NCI-H1092 treated with DMSO at 0.1 percent for 48 hours (cell line): ENCODE measurements around the gene GDAP1L1.
"Not testable (repeated sequence)": the region's sequence is repeated elsewhere in the genome, so short reads cannot be mapped to it uniquely, and the experiment has no call there.

Experiments
- DNase-seq: peaks from one replicate; lab custom pipeline; 2025; lab: John Stamatoyannopoulos, UW

Gene GDAP1L1

DNA sequence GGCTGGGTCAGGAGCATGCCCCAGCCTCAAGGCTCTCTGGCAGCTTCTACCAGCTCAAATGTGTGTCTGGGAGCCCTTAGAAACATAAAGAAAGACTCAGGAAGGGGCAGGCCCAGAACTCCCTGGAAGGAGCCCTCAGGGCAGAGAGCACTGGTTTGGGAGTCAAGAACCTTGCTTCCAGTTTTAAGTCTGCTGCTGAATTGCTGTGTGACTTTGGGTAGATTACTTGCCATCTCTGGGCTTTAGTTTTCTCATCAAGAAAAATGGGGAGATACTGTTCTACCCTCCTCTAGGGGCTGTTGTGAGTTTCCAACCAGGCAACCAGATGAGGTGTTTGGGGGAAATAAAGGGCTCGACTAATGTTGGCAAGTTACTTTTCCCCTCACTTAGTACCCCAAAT lies 8.8 kb downstream of the GDAP1L1 start:
- no peak for DNase-seq

DNA sequence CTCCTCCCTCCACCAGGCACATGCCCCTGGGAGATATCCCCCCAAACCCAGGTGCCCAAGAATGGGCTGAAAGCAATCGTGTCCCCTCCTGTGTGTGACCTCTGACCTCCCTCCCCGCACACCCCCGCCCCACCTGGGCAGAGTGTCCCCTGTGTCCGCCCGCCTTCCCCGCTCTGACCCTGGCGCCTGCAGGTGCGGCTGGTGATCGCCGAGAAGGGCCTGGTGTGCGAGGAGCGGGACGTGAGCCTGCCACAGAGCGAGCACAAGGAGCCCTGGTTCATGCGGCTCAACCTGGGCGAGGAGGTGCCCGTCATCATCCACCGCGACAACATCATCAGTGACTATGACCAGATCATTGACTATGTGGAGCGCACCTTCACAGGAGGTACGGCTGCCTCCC lies 9.9 kb downstream of the GDAP1L1 start:
- DNase-seq, result no peak

DNA sequence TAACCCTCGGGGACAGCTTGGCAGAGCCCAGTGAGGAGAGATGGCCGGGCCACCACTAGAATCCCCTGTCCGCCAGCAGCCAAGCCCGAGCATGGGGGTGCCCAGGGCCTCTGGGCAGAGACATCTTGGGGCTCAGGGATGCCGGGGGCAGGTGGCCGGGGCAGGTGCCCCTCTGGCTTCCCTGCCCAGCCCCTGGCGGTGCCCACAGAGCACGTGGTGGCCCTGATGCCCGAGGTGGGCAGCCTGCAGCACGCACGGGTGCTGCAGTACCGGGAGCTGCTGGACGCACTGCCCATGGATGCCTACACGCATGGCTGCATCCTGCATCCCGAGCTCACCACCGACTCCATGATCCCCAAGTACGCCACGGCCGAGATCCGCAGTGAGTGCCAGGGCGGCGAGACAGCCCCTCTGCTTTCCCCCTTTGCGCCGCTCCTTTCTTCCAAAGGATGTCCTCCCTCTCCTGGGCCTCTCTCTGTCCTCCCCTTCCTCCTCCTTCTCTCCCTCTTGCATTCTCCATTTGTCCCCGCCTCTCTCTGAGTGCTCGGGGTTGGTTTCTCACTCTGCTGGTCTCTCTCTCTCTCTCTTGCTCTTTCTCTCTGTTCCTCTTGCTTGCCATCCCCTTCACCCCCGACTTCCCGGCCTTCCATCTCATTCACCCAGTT lies 11.2 kb downstream of the GDAP1L1 start:
- no peak for DNase-seq

DNA sequence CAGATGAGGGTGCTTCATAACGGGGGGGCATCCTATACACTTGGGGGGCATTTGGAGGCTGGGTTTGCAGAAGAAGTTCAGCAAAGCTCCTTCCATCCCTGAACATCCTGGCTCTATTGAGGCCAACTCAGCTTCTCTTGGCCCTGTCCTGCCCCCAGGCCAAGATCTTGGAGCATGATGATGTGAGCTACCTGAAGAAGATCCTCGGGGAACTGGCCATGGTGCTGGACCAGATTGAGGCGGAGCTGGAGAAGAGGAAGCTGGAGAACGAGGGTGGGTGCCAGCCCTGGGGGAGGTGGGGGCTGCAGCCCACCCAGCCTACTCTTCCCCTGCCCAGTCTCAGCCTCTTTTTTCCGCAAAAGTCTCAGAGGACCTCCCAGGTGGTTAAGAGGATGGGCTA lies 17.2 kb downstream of the GDAP1L1 start:
- DNase-seq, result no peak

DNA sequence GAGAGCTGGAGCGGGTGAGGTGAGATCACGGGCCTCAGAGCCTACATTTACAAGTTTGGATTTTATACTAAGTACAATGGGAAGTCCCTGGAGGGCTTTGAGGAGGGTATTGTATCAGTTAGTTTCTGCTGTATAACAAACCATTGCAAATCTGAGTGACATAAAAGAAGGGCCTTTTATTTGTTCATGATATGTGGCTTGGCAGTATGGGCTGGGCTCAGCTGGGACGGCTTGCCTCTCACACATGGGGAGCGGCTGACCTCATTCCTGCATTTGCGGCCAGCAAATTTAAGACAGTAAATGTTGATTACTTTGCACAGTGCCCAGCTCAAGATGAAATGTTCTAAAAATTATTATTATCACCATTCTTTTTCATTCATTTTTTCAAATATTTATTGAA lies 21.7 kb downstream of the GDAP1L1 start:
- no peak for DNase-seq

DNA sequence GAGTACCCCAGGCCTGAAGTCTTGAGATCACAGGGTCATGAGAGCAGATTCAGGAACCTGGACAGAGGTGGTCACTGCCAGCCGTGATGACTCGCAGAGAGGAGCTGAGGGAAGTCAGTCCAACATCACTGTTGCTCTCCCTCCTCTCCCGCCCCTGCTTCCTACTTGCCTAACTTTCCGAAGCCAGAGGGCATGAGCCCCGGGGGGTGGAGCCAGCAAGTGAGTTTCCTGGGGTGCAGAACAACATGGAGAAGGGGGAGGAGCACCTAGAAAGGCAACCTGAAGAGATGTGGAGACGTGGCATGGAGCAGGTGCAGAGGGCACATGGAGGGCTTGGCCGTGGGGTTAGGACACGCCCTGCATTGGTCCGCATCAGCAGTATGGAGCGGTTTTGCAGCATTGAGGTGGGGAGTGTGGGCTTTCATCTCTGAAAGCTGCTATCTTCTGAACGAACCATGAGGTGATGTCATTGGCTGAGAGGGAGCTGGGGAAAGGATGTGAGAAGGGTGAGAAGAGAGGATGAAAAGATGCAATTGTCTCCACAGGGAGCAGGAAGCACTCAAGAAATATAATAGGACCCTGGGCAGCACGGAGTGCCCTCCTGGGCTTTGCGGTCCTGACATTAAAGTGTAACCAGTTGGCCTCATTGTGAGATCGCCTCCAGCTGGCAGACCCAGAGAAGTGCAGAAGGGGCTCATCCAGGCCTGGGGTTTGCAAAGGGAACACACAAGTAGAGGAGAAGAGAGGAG lies 25.0 kb downstream of the GDAP1L1 start:
- DNase-seq, result no peak

DNA sequence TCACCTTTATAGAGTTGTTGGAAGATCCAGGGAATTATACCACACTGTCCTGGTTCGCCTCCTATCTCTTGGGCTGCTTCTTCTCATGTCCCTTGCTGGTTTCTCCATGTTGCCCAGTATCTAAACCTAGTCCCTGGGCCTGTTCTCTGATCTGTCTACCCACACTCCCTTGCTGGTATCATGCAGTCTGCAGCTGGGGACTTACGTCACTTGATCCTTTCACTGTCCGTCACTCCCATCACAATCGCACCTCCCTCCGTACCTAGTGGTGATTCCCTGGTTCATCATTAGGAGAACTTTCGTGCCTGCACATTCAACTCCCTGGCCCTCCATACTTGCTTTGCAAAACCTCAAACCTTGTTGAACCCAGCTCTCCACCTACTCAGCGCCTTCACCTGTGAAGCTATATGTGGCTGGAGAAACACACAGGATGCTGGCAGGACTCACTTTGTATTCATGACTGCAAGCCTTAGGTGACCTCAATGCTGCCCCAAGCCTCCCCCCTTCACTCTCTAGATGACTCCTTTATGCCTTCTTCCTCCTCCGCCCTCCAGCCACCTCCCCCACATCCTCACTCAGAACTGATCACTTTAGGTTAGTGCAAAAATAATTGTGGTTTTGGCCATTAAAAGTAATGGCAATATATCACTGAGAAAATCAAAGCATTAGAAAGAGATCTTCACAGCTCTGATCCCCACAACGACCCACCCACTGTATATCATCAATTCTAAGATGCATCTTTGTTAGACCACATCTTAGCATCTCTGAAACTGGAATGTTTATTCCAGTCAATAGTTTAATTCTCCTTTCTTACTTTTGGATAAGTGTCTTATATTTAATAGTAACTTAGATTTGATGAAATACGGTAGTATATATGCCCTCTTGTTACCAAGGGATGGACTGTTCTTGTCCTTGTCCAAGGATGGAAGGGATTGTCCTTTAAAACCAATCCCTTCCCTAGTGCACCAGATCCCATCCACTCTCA lies 26.4 kb downstream of the GDAP1L1 start:
- DNase-seq, result no peak

DNA sequence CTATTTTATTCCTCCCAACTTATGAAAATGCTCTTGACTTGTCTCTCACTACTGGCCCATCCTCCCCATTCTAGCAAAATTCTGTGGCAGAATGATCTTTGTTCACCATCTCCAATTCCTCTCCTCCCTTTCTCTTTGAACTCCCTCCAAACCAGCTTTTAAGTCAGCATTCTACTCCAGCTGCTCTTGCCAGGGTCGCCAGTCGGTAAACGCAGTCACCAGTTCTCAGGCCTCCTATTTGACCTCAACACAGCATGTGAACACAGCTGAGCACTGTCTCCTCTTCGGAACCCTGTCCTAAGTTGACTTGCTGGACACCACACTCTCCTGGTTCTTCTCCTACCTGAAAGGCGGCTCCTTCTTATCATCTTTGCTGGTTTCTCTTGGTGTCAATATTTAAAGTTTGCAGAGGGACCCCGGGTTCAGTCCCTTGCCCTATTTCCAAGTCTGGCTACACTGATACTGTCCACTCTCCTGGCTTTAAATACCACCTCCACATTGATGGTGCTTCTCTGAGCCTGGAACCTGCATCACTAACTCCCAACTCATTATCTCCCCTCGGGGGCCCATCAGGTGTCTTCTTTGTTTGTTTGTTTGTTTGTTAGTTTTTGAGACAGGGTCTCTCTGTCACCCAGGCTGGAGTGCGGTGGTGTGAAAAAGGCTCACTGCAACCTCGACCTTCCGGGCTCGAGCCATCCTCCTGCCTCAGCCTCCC lies 27.4 kb downstream of the GDAP1L1 start:
- DNase-seq, result no peak

DNA sequence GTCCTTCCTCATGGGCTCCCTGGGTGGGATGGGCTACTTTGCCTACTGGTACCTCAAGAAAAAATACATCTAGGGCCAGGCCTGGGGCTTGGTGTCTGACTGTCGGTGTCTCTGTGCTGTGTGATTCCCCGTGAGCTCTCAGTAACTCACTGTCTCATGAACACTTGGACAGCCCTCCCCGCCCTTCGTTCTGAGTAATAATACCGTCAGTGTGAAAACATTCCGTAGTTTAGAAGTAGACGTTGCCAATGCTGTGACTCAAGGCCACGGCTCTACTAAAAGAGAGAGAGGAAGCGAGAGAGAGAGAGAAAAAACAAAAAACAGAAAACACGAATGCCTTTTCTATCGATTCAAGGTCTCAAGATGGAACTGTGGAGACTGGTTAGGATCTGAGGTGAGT lies 32.1 kb downstream of the GDAP1L1 start:
- no peak for DNase-seq

DNA sequence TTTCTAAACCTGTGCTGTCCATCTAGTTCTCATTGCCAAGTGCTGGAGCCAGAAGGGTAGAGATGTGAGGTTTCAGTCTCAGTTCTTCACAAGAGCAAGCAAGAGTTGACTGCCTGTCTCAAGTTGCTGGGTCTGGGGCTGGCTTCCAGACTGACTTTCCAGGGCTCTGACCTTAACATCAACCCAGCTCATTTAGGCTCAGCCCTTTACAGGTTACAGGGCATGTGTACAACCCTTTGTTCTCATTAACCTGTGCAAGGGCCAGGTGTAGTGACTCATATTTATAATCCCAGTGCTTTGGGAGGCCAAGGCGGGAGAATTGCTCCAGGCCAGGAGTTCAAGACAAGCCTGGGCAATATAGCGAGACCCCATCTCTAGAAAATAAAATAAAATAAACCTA lies 33.3 kb downstream of the GDAP1L1 start:
- DNase-seq, result no peak

DNA sequence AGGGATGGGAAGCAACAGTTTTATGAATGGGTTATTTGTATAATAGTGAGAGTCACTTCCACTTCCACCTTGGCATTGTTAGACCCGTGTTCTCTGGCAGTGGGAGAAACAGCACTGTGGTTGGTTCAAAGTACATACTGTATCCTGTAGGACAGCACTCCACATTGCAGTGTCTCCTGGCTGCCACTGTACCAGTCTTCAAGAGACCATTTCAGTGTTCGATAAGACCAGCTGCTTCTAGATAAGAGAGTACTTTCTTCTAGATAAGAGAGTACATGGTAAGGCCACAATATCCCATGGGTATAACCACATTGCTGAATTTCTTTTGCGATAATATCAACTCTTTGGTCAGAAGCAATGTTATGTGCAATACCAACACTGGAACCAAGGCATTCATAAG lies 35.1 kb downstream of the GDAP1L1 start:
- DNase-seq, result no peak

DNA sequence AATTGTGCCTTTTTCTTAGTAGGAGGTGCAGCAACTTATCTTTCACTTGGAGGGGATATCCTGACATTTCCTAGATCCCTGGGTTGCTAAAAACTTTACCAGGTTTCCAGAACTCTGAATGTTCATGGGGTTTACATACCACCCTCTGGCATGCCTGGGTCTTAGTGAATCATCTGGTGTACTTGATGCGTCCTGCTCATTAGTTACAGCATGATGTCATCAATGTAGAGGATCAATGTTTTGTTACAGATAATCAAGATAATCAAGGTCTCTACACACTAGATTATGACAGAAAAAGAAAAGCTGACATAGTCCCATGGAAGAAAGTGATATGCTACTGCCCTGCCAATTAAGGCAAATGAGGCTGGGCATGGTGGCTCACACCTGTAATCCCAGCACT lies 36.9 kb downstream of the GDAP1L1 start:
- DNase-seq, result no peak

DNA sequence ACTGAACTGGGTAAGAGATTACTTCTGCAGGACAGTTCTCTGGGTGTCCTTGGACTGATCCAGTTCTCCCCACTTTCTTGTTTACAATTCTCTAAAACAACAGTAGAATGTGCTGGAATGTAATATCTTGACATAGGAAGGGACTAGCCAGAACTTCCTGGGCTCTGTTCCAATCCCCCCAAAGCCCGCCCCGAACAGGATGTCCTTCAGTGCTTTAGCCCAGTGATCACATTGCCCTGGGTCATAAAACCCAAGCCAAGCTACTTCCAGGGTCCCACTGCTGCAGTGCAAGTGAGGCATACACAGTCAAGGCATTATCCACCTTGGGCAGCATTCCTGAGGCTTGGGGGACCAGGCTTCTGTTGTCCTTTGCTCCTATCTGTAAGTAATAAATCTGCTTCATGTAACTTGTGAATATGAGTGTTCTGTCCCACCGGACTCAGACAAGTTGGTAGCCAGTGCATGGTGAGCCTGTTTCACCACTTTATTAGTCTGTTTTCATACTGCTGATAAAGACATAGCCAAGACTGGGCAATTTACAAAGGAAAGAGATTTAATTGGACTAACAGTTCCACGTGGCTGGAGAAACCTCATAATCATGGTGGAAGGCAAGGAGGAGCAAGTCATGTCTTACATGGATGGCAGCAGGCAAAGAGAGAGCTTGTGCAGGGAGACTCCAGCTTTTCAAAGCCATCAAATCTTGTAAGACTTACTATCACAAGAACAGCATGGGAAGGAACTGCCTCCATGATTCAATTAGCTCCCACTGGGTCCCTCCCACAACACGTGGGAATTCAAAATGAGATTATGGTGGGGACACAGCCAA lies 40.4 kb downstream of the GDAP1L1 start:
- DNase-seq, result no peak

DNA sequence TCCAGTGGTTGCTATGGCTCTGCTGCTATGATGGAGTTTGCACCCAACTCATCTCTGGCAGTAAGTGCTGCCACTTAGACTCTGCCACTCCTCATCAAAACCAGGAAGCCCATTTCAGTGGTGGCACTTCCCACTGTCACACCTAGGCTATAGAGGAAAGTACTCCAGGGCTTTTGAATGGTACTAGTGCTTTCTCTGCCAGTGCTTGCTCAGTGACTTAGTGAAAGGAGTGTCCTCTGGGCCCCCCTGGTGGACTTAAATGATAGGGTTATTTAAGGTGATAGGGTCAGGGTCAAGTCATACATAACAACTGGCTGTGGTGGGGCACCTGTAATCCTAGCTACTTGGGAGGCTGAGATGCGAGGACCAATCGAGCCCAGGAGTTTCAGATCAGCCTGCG lies 41.1 kb downstream of the GDAP1L1 start:
- DNase-seq, result no peak

DNA sequence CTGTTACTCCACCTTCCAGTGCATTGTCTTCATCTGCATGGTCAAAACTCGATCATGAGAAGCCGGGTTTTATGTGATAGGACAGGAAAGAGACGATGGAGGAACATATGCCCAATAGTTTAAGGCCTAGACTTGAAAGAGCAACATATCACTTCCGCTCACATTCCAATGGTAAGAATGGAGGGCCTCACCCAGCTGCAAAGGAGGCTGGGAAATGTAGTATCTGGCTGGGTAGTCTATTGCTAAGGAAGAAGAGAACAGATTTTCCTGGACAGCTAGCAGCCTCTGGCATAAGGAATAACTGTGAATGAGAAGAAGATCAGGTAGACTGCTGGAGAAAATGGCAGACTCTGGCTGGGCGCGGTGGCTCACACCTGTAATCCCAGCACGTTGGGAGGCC lies 44.6 kb downstream of the GDAP1L1 start:
- DNase-seq, result no peak

DNA sequence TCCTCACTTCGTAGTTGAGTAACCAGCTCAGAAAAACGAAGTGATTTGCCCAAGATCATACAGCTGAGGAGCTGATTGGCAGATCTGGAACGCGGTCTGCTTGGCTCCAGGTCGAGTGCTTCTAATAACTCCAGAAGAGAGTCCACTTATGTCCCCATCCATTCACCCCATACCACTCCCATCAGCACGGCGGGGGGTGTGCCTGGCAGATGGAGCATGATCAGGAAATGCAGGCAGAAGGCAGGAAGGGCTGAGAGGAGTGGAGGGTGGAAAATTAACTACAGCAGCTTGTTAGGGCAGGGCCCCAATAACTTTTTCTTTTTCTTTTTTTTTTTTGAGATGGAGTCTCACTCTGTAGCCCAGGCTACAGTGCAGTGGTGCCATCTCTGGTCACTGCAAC lies 48.9 kb downstream of the GDAP1L1 start:
- peak; percentile 62 for DNase-seq

DNA sequence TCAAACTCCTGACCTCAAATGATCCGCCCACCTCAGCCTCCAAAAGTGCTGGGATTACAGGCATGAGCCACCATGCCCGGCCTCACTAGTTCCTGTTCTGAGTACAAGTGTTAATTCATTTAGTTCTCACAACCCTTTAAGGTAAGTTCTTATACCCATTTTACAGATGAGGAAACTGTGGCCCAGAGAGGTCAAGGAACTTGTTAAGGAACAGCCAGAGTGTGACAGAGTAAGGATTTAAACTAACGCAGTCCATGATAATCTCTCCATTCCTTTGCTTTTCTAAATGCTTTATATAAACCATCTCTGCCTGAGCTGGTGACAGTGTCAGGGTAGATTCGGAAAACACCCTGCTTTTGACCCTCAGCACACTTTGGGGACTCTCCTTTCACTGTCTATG lies 50.6 kb downstream of the GDAP1L1 start:
- no peak for DNase-seq

DNA sequence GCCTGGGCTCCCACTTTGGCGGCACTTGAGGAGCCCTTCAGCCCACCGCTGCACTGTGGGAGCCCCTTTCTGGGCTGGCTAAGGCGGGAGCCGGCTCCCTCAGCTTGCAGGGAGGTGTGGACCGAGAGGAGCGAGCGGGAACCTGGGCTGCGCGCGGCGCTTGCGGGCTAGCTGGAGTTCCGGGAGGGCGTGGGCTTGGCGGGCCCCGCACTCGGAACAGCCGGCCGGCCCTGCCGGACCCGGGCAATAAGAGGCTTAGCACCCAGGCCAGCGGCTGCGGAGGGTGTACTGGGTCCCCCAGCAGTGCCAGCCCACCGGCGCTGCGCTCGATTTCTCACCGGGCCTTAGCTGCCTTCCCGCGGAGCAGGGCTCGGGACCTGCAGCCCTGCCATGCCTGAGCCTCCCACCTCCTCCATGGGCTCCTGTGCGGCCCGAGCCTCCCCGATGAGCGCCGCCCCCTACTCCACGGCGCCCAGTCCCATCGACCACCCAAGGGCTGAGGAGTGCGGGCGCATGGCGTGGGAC lies 52.0 kb downstream of the GDAP1L1 start:
- not testable (repeated sequence) for DNase-seq

DNA sequence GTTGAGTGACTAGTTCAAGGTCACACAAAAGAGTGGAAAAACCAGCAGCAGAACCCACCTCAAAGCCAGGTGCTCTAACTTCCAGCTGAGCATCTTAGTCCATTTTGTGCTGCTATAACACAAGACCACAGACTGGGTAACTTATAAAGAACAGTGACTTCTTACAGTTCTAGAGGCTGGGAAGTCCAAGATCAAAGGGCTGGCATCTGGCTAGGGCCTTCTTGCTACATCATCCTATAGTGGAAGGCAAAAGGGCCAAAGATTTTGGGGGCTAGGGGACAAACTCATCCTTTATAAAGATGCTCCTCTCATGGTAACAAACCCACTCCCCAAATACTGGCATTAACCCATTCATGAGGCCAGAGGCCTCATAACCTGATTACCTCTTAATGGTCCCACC lies 54.2 kb downstream of the GDAP1L1 start:
- DNase-seq, result no peak

DNA sequence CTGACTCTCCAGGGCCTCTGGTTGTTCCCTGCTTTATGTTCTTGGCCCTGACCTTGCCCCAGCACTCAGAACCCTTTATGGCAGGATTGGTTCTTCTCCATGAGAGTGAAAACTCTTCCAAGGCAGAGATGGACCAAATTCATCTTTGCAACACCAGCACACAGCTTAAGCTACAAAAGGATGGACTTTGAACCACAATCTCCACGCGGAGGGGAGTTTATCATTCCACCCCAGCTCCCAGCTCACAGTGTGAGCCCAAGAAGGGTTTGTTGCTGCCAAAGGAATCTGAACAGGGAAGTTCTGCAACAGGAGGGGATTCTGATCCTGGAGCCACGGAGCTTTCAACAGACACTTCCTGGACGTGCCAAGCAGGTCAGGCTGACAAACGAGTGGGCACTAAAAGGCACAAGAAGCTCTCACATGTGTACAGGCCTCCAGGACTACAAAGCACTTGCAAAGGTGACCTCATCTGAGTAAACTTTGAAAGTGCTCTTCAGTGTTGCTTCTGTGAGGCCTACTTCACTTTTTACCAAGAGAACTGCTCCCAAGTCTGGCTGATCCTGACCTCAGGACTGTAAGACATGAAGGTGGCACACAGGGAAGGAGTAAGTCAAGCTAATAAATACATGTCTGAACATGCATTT lies 55.0 kb downstream of the GDAP1L1 start:
- no peak for DNase-seq
